Suprapubic skin (tissue), 4 donors: ENCODE data around the gene EEF1A2.

ENCODE experiments used
- EP300 ChIP-seq: sonication (generic); formaldehyde crosslinking; IDR thresholded peaks from one replicate; pipeline ENCODE4 v1.6.1; 2017; ENCODE audit warnings: antibody characterized with exemption
- POLR2A ChIP-seq, 2 donors: fragments of 450-650 bp; IDR thresholded peaks; one replicate each; pipeline ENCODE4 v1.6.1; 2017; ENCODE audit warnings: antibody characterized with exemption in 2 of 2, mild to moderate bottlenecking in 2 of 2, moderate library complexity in 2 of 2
- POLR2AphosphoS5 ChIP-seq, 3 donors: sonication (generic); formaldehyde crosslinking; IDR thresholded peaks; one replicate each; pipeline ENCODE4 v1.6.1; 2017; ENCODE audit warnings: antibody characterized with exemption in 3 of 3
- TF ChIP-seq, protein P1 (sequence below), 2 donors: fragments of 200-600 bp in 1 of 2; fragments of 450-650 bp in 1 of 2; sonication (generic) in 1 of 2; IDR thresholded peaks; one replicate each; pipeline ENCODE4 v1.5.1; 2016 to 2019; ENCODE audit warnings: antibody characterized with exemption in 2 of 2, mild to moderate bottlenecking in 1 of 2, moderate library complexity in 1 of 2

DNA sequence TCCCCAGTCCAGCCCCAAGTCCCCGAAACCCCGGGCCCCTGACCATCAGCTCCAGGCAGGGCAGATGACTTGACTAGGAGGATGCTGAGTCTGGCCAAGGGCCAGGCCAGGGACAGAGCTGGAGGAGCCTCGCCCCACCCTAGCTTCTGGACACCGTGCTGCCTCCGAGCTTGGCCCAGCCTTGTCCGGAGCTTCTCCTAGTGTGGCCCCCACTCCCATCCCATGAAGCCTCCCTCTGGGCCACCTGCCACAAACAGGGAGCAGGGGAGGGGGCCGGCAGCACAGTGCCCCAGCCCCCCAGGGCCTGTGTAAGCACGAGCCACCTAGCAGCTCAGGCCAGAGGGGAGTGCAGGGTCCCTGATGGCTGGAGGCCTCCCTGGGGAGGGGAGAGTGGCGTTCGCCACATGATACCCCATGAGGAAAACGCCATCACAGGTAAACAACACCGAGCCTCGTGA lies 5.3 kb downstream of the EEF1A2 start:
- TF ChIP-seq EP300, result no peak
- TF ChIP-seq, protein P1, sequence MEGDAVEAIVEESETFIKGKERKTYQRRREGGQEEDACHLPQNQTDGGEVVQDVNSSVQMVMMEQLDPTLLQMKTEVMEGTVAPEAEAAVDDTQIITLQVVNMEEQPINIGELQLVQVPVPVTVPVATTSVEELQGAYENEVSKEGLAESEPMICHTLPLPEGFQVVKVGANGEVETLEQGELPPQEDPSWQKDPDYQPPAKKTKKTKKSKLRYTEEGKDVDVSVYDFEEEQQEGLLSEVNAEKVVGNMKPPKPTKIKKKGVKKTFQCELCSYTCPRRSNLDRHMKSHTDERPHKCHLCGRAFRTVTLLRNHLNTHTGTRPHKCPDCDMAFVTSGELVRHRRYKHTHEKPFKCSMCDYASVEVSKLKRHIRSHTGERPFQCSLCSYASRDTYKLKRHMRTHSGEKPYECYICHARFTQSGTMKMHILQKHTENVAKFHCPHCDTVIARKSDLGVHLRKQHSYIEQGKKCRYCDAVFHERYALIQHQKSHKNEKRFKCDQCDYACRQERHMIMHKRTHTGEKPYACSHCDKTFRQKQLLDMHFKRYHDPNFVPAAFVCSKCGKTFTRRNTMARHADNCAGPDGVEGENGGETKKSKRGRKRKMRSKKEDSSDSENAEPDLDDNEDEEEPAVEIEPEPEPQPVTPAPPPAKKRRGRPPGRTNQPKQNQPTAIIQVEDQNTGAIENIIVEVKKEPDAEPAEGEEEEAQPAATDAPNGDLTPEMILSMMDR (IDR thresholded peaks at IDR 0.05), result no peak
- TF ChIP-seq POLR2AphosphoS5 (IDR thresholded peaks at IDR 0.05), result no peak
- no peak for TF ChIP-seq POLR2A (IDR thresholded peaks at IDR 0.05)
